HG03565 (cell line): ENCODE results near the gene KLHL33.

ENCODE experiments used
- ATAC-seq: cut with Tn5 transposase; IDR thresholded peaks from one replicate; pipeline ENCODE4 v1.9.1; 2021; ENCODE audit warnings: mild to moderate bottlenecking, moderate library complexity; ENCODE audit not compliant: unreplicated experiment

The KLHL33 gene

DNA sequence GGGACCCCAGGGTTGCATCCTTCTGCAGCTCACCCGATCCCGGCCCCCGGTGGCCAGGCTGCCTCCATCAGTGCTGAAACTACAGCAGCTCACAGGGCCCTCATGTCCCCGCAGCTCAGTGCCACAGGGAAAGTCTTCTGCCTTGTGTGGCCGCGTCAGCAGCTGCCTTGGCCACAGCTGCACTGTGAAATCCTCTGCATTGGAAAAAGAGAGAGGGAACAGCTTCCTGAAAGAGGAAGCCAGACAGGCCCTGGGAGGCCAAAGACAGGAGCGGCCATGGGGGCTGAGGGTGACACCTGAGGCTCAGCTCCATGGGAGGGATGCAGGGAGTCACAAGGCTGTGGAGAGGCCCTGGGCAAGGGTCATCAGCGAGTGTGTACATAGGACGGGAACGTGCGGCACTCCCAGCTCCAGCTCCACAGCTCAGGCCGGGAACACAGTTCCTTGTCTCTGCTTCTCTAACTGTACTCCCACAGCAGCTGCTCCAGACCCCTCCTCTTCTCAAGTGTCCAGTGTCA is 59.8 kb downstream of the KLHL33 start:
- no peak for ATAC-seq
